GM12878 (cell line): ENCODE measurements around the gene POLR2B. TPM values are rescaled to one million over a fixed set of nuclear protein-coding genes. Genes with fewer than 3 reads are reported as not detected.

Experiments used
- ATAC-seq: fragments of 200-7000 bp; cut with Tn5 transposase; 3 replicates; pipeline ENCODE4 v1.9.1; 2020; ENCODE audit warnings: mild to moderate bottlenecking, moderate library complexity
- BruUV-seq: library from RNA; stranded (reverse); fragments of 400-500 nt; replicated peaks from 2 replicates; lab custom pipeline; 2021; lab: Mats Ljungman, UMichigan
- CTCF ChIA-PET: fragments of 300-600 bp; sonication (Branson Sonifier 250); formaldehyde crosslinking; extraction: SDS; loops from one replicate; lab custom pipeline; 2021; ENCODE audit warnings: inconsistent platforms; lab: Yijun Ruan, JAX
- POLR2A ChIA-PET: fragments of 350-600 bp; formaldehyde crosslinking; extraction: SDS; loops from one replicate; lab custom pipeline; 2021; ENCODE audit warnings: inconsistent platforms; lab: Charles Lee
- RAD21 ChIA-PET: fragments of 300-600 bp; sonication (Branson Sonifier 250); formaldehyde crosslinking; loops from one replicate; lab custom pipeline; 2023; ENCODE audit warnings: antibody characterized with exemption; ENCODE audit not compliant: unreplicated experiment; lab: Charles Lee
- SMC1A ChIA-PET: fragments of 300-600 bp; sonication (Branson Sonifier 250); formaldehyde crosslinking; loops from one replicate; lab custom pipeline; 2023; ENCODE audit not compliant: unreplicated experiment, uncharacterized antibody; lab: Charles Lee
- DNase-seq: peaks from one replicate; pipeline ENCODE4 v3.0.0-alpha.2; 2011; ENCODE audit warnings: low read depth, low spot score
- FAIRE-seq: peaks from 3 replicates; lab custom pipeline; 2011; peaks lifted over from hg19 to GRCh38; lab: Jason Lieb, UNC
- H2AFZ ChIP-seq: 2 replicates; pipeline ENCODE4 v1.6.0; 2011; ENCODE audit warnings: low read depth, low read length, control low read depth; ENCODE audit not compliant: control insufficient read depth
- H3K27ac ChIP-seq: 2 replicates; pipeline ENCODE4 v1.5.1; 2011; ENCODE audit warnings: control low read depth; ENCODE audit not compliant: control insufficient read depth, insufficient read depth
- H3K27me3 ChIP-seq, 2 experiments: replicated peaks in 1 of 2; 2 replicates each; pipeline versions ENCODE4 v1.6.0 to v1.6.1; 2011; ENCODE audit warnings: low read length in 1 of 2; ENCODE audit not compliant: control insufficient read depth in 2 of 2, insufficient read depth in 2 of 2
- H3K36me3 ChIP-seq, 2 experiments: 2 replicates each; pipeline ENCODE4 v1.5.1; 2011; ENCODE audit warnings: low read length in 1 of 2; ENCODE audit not compliant: control insufficient read depth in 2 of 2, insufficient read depth in 2 of 2
- H3K4me1 ChIP-seq: 2 replicates; pipeline ENCODE4 v1.6.1; 2011; ENCODE audit warnings: mild to moderate bottlenecking, low read length, moderate library complexity, mixed read lengths; ENCODE audit not compliant: control insufficient read depth, insufficient read depth
- H3K4me2 ChIP-seq: 2 replicates; pipeline ENCODE4 v1.6.0; 2011; ENCODE audit warnings: control low read depth; ENCODE audit not compliant: control insufficient read depth, insufficient read depth
- H3K4me3 ChIP-seq: fragments of 200-600 bp; sonication (generic); 2 replicates; pipeline ENCODE4 v1.5.1; 2016
- H3K79me2 ChIP-seq: 2 replicates; pipeline ENCODE4 v1.6.0; 2011; ENCODE audit warnings: low read length; ENCODE audit not compliant: control insufficient read depth, insufficient read depth
- H3K9ac ChIP-seq: 2 replicates; pipeline ENCODE4 v1.8.0; 2011; ENCODE audit warnings: low read length, control low read depth, mixed read lengths; ENCODE audit not compliant: control insufficient read depth, insufficient read depth
- H3K9me3 ChIP-seq: replicated peaks from 3 replicates; pipeline ENCODE4 v1.5.1; 2011; ENCODE audit warnings: mild to moderate bottlenecking, low read length; ENCODE audit not compliant: control insufficient read depth, insufficient read depth
- H4K20me1 ChIP-seq: 2 replicates; pipeline ENCODE4 v1.6.0; 2011; ENCODE audit not compliant: control insufficient read depth, insufficient read depth
- ATF7 ChIP-seq: fragments of 450-650 bp; IDR thresholded peaks from 2 replicates; pipeline ENCODE4 v1.6.1; 2016; ENCODE audit warnings: low read depth, mild to moderate bottlenecking
- BCL11A ChIP-seq: IDR thresholded peaks from 2 replicates; pipeline ENCODE4 v1.6.1; 2011; ENCODE audit warnings: low read depth, low read length
- CREM ChIP-seq: IDR thresholded peaks from 2 replicates; pipeline ENCODE4 v1.6.1; 2014; ENCODE audit warnings: antibody characterized with exemption, low read depth
- GABPA ChIP-seq: IDR thresholded peaks from 2 replicates; pipeline ENCODE4 v1.6.1; 2014; ENCODE audit warnings: antibody characterized with exemption, low read depth, mild to moderate bottlenecking, inconsistent platforms
- MEF2A ChIP-seq: IDR thresholded peaks from 2 replicates; pipeline ENCODE4 v1.6.1; 2011; ENCODE audit warnings: low read depth, mild to moderate bottlenecking, low read length, moderate library complexity; ENCODE audit not compliant: insufficient read depth
- MYB ChIP-seq: fragments of 150-350 bp; IDR thresholded peaks from 2 replicates; pipeline ENCODE4 v1.6.1; 2014; ENCODE audit warnings: mild to moderate bottlenecking, low read depth, low read length, borderline replicate concordance
- NFYA ChIP-seq: IDR thresholded peaks from 2 replicates; pipeline ENCODE4 v1.6.1; 2011; ENCODE audit warnings: low read depth, mild to moderate bottlenecking, low read length, improper control_type of control experiment, borderline replicate concordance
- POLR2AphosphoS2 ChIP-seq: IDR thresholded peaks from 2 replicates; pipeline ENCODE4 v1.6.1; 2011; ENCODE audit warnings: low read depth, mild to moderate bottlenecking, low read length, improper control_type of control experiment, moderate library complexity
- RBBP5 ChIP-seq: fragments of 200-600 bp; sonication (generic); conservative IDR thresholded peaks from 2 replicates; pipeline ENCODE4 v1.6.1; 2016
- SIN3A ChIP-seq: IDR thresholded peaks from 2 replicates; pipeline ENCODE4 v1.6.1; 2012; ENCODE audit warnings: low read depth, low read length, improper control_type of control experiment
- STAT1 ChIP-seq: fragments of 450-650 bp; conservative IDR thresholded peaks from 2 replicates; pipeline ENCODE4 v1.6.1; 2014; ENCODE audit warnings: antibody characterized with exemption, mild to moderate bottlenecking
- TCF3 ChIP-seq: IDR thresholded peaks from 2 replicates; pipeline ENCODE4 v1.6.1; 2012; ENCODE audit warnings: low read depth, mild to moderate bottlenecking, low read length, borderline replicate concordance; ENCODE audit not compliant: insufficient read depth
- ZNF207 ChIP-seq: fragments of 450-650 bp; IDR thresholded peaks from 2 replicates; pipeline ENCODE4 v1.6.1; 2014; ENCODE audit warnings: antibody characterized with exemption, mild to moderate bottlenecking, borderline replicate concordance
- WGBS: methylation state at CpG from one replicate; pipeline ENCODE4 v1.1.6; 2016; ENCODE audit warnings: low lambda C conversion rate; ENCODE audit not compliant: insufficient replicate concordance, insufficient coverage; ENCODE audit errors: missing lambda C conversion rate; 5-methylcytosine and 5-hydroxymethylcytosine counted together
- in situ Hi-C: fragments of 300-500 bp; cut with MboI; formaldehyde crosslinking; loops from 9 replicates; pipeline ENCODE4 v1.14.3; 2018; ENCODE audit warnings: mixed read lengths
- intact Hi-C: fragments of 100-400 bp; cut with micrococcal nuclease; formaldehyde crosslinking; loops from one replicate; pipeline ENCODE4 v1.14.2; 2022; ENCODE audit not compliant: unreplicated experiment
- polyA plus RNA-seq, 11 experiments: library from polyadenylated mRNA; depleted of rRNA in 4 of 11; unstranded in 6 of 11; stranded (reverse) in 5 of 11; fragments of >200 nt; fragmentation: Nextera tagmentation in 4 of 11; fragmentation: Illumina TruSeq in 1 of 11; extraction: Ambion mirVana in 4 of 11; extraction: Trizol in 1 of 11; gene quantifications; 1 replicate in 1 of 11; 2 replicates in 10 of 11; pipeline versions ENCODE4 v1.2.1 to v1.2.3, GENCODE V29; 2011 to 2016; ENCODE audit warnings: inconsistent platforms in 2 of 11, missing spikeins in 2 of 11, low read depth in 1 of 11
- total RNA-seq, 4 experiments: library from RNA; depleted of rRNA in 3 of 4; stranded (reverse); fragments of >200 nt in 3 of 4; fragmentation: Illumina TruSeq in 1 of 4; extraction: Trizol in 1 of 4; gene quantifications; 2 replicates each; pipeline versions ENCODE4 v1.2.1 to v1.2.3, GENCODE V29; 2013 to 2021
- TF ChIP-seq, protein P1 (sequence below): fragments of 450-650 bp; IDR thresholded peaks from 2 replicates; pipeline ENCODE4 v1.6.1; 2017; ENCODE audit warnings: antibody characterized with exemption, mild to moderate bottlenecking, moderate library complexity
- TF ChIP-seq, protein P2 (sequence below): IDR thresholded peaks from 2 replicates; pipeline ENCODE4 v1.6.1; 2011; ENCODE audit warnings: borderline replicate concordance, low read depth, mild to moderate bottlenecking, moderate library complexity, mixed read lengths, low read length; ENCODE audit not compliant: insufficient read depth; ENCODE audit errors: extremely low read length

Gene POLR2B
- total and polyA plus RNA-seq, 10 of the 15 experiments (the other 5 are each of a cell fraction or from before 2014, with no cell fraction given) = 46.0 to 183 (median 99.2) TPM

DNA sequence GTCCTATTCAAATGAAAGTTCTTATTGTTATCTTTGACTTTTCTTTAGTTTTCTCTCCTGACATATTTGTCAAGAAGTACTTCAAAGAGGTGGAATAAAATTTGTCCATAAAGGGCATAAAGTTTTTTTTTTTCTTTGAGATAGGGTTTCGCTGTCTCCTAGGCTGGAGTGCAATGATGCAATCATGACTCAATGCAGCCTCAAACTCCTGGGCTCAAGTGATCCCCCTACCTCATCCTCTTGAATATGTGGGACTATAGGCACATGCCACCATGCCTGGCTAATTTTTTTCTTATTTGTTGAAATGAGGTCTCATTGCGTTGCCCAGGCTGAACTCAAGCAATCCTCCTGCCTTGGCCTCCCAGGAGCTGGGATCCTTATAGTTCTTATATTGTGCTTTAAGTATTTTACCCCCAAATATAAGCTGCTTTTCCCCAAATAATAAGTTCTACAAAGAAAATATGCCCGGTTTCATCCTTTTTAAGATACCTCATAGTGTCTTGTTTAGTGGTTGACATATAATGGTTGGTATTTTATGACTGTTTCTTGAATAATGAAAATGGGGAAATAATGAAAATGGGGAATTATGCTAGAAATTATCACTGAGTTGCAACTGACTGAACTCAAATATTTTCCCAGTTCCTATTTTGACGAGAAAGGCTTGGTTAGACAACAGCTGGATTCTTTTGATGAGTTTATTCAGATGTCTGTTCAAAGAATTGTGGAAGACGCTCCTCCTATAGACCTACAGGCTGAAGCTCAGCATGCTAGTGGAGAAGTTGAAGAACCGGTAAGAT lies 11.6 kb downstream of the POLR2B start (continued):
- TF ChIP-seq, protein P1, sequence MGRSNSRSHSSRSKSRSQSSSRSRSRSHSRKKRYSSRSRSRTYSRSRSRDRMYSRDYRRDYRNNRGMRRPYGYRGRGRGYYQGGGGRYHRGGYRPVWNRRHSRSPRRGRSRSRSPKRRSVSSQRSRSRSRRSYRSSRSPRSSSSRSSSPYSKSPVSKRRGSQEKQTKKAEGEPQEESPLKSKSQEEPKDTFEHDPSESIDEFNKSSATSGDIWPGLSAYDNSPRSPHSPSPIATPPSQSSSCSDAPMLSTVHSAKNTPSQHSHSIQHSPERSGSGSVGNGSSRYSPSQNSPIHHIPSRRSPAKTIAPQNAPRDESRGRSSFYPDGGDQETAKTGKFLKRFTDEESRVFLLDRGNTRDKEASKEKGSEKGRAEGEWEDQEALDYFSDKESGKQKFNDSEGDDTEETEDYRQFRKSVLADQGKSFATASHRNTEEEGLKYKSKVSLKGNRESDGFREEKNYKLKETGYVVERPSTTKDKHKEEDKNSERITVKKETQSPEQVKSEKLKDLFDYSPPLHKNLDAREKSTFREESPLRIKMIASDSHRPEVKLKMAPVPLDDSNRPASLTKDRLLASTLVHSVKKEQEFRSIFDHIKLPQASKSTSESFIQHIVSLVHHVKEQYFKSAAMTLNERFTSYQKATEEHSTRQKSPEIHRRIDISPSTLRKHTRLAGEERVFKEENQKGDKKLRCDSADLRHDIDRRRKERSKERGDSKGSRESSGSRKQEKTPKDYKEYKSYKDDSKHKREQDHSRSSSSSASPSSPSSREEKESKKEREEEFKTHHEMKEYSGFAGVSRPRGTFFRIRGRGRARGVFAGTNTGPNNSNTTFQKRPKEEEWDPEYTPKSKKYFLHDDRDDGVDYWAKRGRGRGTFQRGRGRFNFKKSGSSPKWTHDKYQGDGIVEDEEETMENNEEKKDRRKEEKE = no peak
- TF ChIP-seq STAT1 (no peak), CREM (no peak), NFYA (no peak)
- TF ChIP-seq, all 136 proteins: peak for 0

DNA sequence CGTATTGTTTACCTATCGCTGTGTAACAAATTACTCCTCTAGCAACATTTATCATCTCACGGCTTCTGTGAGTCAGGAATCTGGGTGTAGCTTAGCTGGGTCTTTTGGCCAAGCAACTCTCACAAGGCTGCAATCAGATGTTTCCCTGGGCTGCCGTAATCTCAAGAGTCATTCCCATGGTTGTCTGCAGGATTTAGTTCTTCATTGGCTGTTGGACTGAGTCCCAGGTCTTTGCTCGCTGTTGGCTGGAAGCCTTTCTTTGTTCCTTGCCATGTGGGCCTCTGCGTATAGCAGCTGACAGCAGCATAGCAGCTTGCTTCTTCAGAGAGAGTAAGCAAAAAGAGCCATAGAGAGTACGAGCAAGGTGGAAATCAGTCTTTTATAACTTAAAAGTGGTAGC lies 16.8 kb downstream of the POLR2B start:
- H4K20me1 ChIP-seq = no peaks in the 10 kb centered on the region
- no peak overlapping the region for H3K9ac ChIP-seq
- TF ChIP-seq MYB = no peak
- TF ChIP-seq, protein P1 = no peak
- TF ChIP-seq TCF3 = no peak
- TF ChIP-seq ZNF207 = no peak
- TF ChIP-seq, protein P2, sequence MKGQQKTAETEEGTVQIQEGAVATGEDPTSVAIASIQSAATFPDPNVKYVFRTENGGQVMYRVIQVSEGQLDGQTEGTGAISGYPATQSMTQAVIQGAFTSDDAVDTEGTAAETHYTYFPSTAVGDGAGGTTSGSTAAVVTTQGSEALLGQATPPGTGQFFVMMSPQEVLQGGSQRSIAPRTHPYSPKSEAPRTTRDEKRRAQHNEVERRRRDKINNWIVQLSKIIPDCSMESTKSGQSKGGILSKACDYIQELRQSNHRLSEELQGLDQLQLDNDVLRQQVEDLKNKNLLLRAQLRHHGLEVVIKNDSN = no peak
- no peak for TF ChIP-seq SIN3A
- TF ChIP-seq POLR2AphosphoS2 = no peak
- TF ChIP-seq BCL11A = no peak
- no peak for TF ChIP-seq MEF2A
- no peak for TF ChIP-seq ATF7
- TF ChIP-seq RBBP5 = no peak
- TF ChIP-seq GABPA = no peak
- TF ChIP-seq, all 136 proteins: peak for 0
- in situ Hi-C loops = no loop called here
- peaks cover 12 to 26% of the 10 kb centered on the region in 2 experiments for H3K36me3 ChIP-seq
- H3K27me3 ChIP-seq = no peaks in the 10 kb centered on the region
- ATAC-seq (no peak), DNase-seq (no peak), FAIRE-seq (no peak)
- H2AFZ ChIP-seq = no peak overlapping the region
- CTCF ChIA-PET = no interaction called here
- SMC1A ChIA-PET = interaction anchor here (0.6 kb wide), 1 partner anchor 12 kb away, joined by 4 read pairs; no protein-coding TSS in a partner anchor
- H3K4me2 ChIP-seq = no peak overlapping the region
- WGBS = 98% methylated on average over 7 of the region's 7 CpGs
- no peaks in the 10 kb centered on the region for H3K9me3 ChIP-seq
- intact Hi-C loops = no loop called here
- no peak overlapping the region for H3K27ac ChIP-seq
- POLR2A ChIA-PET = no interaction called here
- TSS peak; percentile 22 for BruUV-seq
- no peaks in the 10 kb centered on the region for H3K4me1 ChIP-seq
- RAD21 ChIA-PET = no interaction called here
- H3K79me2 ChIP-seq = no peaks in the 10 kb centered on the region; the same call in none of the 2 replicates
- H3K4me3 ChIP-seq = no peak overlapping the region
